Measurements from ENCODE around the gene GPLD1. TPM values are rescaled to one million over a fixed set of nuclear protein-coding genes. Genes with fewer than 3 reads are reported as not detected.

Gene GPLD1
- total RNA-seq, 1 donor from 2014 or later: 8.4 TPM

- intact Hi-C loops (cut with micrococcal nuclease): no loop called here
- Mint-ChIP-seq H3K4me1 (no peaks in the 10 kb centered on the region), H3K4me3 (no peak overlapping the region), H3K27me3 (no peaks in the 10 kb centered on the region), H3K9me3 (no peaks in the 10 kb centered on the region), H3K36me3 (ENCODE audit: low read depth) (peaks cover 7% of the 10 kb centered on the region), H3K27ac (no peak overlapping the region)
- DNase-seq: no peak
- ATAC-seq (ENCODE audit: low read depth): no peak
- ChIA-PET POLR2A (interaction anchor here (0.6 kb wide), 1 partner anchor 193 kb away, joined by 4 read pairs; no protein-coding TSS in a partner anchor), CTCF (no interaction called here)
- no peak for TF ChIP-seq CTCF (IDR thresholded peaks at IDR 0.05)
Measured at GRCh38 chr6:24451581-24452388, 37.6 kb downstream of the GPLD1 start.

- ChIA-PET POLR2A (no interaction called here), CTCF (no interaction called here)
- no peaks in the 10 kb centered on the region for H3K27me3 Mint-ChIP-seq
- ATAC-seq (ENCODE audit: low read depth): no peak
- H3K9me3 Mint-ChIP-seq: no peaks in the 10 kb centered on the region
- H3K27ac Mint-ChIP-seq: no peak overlapping the region
- H3K36me3 Mint-ChIP-seq (ENCODE audit: low read depth): peaks cover 7% of the 10 kb centered on the region
- no peak for DNase-seq
- no peak overlapping the region for H3K4me3 Mint-ChIP-seq
- intact Hi-C loops (cut with micrococcal nuclease): no loop called here
- TF ChIP-seq CTCF (IDR thresholded peaks at IDR 0.05): no peak
- no peaks in the 10 kb centered on the region for H3K4me1 Mint-ChIP-seq
Measured at GRCh38 chr6:24448828-24449525, 40.4 kb downstream of the GPLD1 start.

GRCh38 chr6:24448396-24448795, 41.0 kb downstream of the GPLD1 start:
- Mint-ChIP-seq H3K36me3 (ENCODE audit: low read depth) (peaks cover 4% of the 10 kb centered on the region), H3K4me3 (no peak overlapping the region), H3K27me3 (no peaks in the 10 kb centered on the region), H3K4me1 (no peaks in the 10 kb centered on the region), H3K9me3 (no peaks in the 10 kb centered on the region), H3K27ac (no peak overlapping the region)
- no peak for TF ChIP-seq CTCF (IDR thresholded peaks at IDR 0.05)
- DNase-seq: no peak
- ATAC-seq (ENCODE audit: low read depth): no peak
- ChIA-PET POLR2A (no interaction called here), CTCF (no interaction called here)
- intact Hi-C loops (cut with micrococcal nuclease): no loop called here

GRCh38 chr6:24446670-24447069, 42.7 kb downstream of the GPLD1 start:
- Mint-ChIP-seq H3K36me3 (ENCODE audit: low read depth) (peaks cover 4% of the 10 kb centered on the region), H3K4me1 (no peaks in the 10 kb centered on the region), H3K27me3 (no peaks in the 10 kb centered on the region), H3K27ac (no peak overlapping the region), H3K4me3 (no peak overlapping the region), H3K9me3 (no peaks in the 10 kb centered on the region)
- intact Hi-C loops (cut with micrococcal nuclease): no loop called here
- ChIA-PET POLR2A (no interaction called here), CTCF (no interaction called here)
- DNase-seq (no peak), ATAC-seq (ENCODE audit: low read depth) (no peak)
- TF ChIP-seq CTCF (IDR thresholded peaks at IDR 0.05): no peak

GRCh38 chr6:24445704-24446103, 43.7 kb downstream of the GPLD1 start:
- no peak overlapping the region for H3K27ac Mint-ChIP-seq
- H3K27me3 Mint-ChIP-seq: no peaks in the 10 kb centered on the region
- ATAC-seq (ENCODE audit: low read depth) (no peak), DNase-seq (no peak)
- H3K36me3 Mint-ChIP-seq (ENCODE audit: low read depth): peaks cover 4% of the 10 kb centered on the region
- no peaks in the 10 kb centered on the region for H3K9me3 Mint-ChIP-seq
- POLR2A ChIA-PET: no interaction called here
- no peak overlapping the region for H3K4me3 Mint-ChIP-seq
- CTCF ChIA-PET: no interaction called here
- intact Hi-C loops (cut with micrococcal nuclease): no loop called here
- TF ChIP-seq CTCF (IDR thresholded peaks at IDR 0.05): no peak
- no peaks in the 10 kb centered on the region for H3K4me1 Mint-ChIP-seq
